Activated T-cell treated with anti-CD3 and anti-CD28 coated beads for 48 hours (primary cell): ENCODE measurements around the gene HDDC2.

Source experiments
- DNase-seq: peaks from one replicate; pipeline ENCODE4 v3.0.0-alpha.2; 2020; ENCODE audit warnings: low read depth

The HDDC2 gene

DNA sequence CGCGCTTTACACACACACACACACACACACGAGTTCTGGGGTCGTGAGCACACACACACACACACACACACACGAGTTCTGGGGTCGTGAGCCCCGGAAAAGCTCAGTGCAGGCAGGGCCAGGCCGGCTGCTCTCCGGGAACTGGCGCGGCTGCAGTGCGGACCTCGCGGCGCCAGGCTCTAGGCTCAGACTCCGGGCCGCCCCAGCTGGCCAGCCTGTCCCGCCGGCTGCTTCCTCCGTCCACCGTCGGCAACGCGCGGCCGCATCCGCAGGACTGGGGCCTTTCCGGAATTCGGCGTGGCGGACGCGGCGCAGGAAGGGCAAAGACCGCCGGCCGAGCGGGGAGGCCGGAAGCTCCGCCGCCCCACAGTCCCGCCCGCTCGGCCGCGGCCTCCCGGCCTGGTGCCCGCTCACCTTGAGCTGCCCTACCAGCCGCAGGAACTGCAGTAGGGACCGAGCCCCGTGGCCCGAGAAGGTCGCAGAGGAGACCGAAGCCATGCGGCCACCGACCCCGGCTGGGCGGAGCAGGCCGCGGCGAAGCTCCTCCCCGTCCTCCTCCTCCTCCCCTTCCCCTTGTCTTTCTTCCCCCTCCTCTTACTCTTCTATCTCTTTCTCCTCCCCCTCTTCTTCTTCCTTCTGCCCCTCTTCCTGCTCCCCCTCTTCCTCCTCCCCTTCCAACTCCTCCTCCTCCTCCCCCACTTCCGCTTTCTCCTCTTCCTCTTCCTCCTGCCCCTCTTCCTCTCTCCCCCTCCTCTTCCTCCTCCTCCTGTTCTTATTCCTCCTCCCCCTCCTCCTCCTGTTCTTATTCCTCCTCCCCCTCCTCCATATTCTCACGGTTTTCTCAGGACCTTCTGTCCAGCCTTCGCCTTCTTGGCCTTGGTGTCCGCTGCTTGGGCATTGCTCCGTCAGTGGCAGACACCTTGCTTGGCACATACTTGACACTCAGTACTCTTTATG is at the start of gene HDDC2:
Gene HDDC2, minus strand, starts transcription at position 533 of the 957 bp plus-strand sequence. Its CDS starts 35 bp downstream, at position 498.
- peak; percentile 50 for DNase-seq

DNA sequence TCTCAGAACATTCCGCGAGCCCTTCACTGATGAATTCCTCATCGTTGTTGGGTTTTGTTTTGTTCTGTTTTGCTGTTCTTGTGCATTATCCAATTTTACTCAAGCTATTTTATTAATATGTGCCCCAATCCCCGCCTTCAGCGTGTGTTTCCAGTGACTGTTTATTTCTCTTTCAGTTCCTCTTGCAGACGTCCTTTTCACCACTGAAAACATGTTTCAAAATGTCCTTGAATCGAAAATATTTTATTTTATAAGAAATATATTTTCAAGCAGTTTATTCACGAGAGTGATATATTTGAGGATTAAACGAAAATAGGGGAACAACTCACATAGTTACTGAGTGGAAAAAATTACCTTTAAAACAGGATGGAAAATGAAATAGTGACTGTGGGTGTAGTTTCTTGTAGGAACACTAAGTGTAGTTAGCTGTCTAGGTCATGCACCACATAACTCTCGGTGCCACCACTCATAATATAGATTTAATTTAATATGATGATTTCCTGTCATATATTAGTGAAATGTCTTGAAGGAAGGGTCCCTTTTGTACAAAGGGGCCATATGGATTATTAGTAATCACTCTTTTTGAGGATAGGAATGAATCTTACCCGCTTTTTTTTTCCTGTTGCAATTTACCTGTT is 45.3 kb upstream of the HDDC2 start:
- no peak for DNase-seq

- DNase-seq, result no peak
These were observed 44.6 kb upstream of the HDDC2 start for GRCh38 chr6:125346201-125346925.

DNA sequence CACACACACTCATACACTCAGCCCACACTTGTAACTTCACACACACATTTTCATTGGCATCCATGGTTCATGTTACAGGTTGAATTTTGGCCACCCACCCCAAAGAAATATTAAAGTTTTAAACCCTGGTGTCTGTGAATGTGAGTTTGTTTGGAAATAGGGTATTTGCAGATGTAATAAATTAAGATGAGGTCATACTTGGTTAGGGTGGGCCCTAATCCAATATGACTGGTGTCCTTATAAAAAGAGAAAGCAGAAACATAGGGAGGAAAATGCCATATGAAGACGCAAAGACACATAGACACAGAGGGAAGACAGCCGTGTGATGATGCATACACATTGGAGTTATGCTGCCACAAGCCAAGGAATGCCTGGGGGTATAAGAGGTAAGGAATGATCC is 39.7 kb upstream of the HDDC2 start:
- DNase-seq, result no peak

- no peak for DNase-seq
These were observed 39.2 kb upstream of the HDDC2 start for GRCh38 chr6:125340991-125341390.

DNA sequence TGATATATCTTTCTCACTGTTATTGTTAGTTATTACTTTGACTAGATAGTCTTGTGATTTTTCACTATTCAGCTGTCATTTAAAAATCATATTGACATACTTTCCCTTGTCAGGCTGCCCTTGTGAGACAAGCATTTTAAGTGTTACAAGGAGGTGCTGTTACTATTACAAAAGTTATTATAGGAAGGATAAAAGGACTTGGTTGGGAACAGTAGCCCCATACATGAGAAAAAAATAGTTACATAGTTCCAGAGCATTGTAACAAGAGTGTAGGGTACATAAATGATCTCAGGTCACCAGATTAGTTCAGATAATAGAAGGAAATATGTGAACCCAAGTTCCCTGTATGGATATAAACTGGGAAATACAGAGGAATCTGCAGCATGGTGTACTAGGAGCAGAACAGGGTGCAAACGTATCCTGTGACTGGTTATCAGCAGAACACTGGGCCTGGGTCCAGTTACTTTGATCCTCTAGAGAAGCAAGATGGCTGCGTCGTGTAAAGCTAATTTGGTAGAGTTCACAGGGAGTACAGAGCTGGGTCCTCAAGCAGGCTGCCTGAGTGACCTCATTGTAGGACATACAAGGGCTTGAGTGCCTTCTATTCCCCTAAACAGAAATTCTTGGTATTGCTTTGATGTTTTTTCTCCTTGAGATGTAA is 38.5 kb upstream of the HDDC2 start:
- no peak for DNase-seq

GRCh38 chr6:125339653-125340052 is 37.9 kb upstream of the HDDC2 start:
- no peak for DNase-seq

- no peak for DNase-seq
These were observed 36.6 kb upstream of the HDDC2 start for GRCh38 chr6:125338381-125338780.

DNA sequence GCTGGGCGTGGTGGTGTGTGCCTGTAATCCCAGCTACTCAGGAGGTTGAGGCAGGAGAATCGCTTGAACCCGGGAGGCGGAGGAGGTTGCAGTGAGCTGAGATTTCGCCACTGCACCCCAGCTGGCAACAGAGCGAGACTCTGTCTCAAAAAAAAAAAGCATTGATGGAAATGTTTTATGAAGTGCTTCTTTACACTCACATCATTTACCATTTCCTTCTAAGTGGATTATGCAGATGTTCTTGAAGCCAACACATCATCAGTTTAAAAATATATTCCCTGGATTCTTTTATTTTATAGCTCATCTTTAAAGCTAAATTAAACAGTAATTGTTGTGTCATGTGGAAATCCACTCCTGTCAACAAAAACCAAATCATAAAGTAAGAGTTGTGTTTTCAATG is 35.9 kb upstream of the HDDC2 start:
- no peak for DNase-seq

DNA sequence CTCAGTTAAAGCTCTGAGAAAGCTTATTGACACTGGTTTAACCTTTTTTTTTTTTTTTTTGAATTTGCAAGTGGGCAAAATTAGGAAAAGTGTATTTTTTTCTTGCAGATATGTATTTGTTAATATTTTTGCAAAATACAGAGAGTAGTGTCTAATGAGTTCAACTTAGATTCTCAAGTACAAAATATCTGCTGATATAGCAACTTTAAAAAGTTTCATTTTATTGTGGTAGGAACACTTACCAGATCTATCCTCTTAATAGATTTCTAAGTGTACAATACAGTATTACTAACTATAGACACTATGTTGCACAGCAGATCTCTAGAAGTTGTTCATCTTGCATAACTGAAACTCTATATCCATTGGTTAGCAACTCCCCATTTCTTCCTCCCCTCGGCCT is 30.9 kb upstream of the HDDC2 start:
- no peak for DNase-seq

GRCh38 chr6:125325586-125325985 is 23.8 kb upstream of the HDDC2 start:
- no peak for DNase-seq

- DNase-seq, result no peak
These were observed 21.6 kb upstream of the HDDC2 start for GRCh38 chr6:125323376-125323775.

DNA sequence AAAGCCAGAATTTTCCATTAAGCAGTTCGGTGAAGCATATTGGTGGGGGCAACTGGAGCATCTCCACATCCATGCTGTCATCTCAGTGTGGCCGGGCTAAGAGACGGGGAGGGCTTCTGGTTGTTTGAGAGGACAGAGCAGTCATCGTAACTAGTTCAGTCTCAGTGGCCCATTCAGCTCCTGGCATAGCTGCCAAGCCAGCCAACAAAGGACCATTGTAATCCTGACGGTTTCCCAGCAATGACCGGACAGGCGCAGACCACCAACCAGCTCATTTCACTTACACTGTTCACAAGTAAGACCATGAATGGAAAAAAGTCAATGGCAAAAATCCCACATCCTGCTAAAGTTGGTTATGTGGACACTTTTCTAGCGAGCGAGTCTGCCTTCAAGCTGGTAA is 14.9 kb upstream of the HDDC2 start:
- no peak for DNase-seq

- DNase-seq, result no peak
These were observed 13.8 kb upstream of the HDDC2 start for GRCh38 chr6:125315548-125315947.

- DNase-seq, result peak; percentile 23
These were observed 12.3 kb upstream of the HDDC2 start for GRCh38 chr6:125314009-125314581.

- DNase-seq, result no peak
These were observed 11.2 kb upstream of the HDDC2 start for GRCh38 chr6:125312950-125313349.

DNA sequence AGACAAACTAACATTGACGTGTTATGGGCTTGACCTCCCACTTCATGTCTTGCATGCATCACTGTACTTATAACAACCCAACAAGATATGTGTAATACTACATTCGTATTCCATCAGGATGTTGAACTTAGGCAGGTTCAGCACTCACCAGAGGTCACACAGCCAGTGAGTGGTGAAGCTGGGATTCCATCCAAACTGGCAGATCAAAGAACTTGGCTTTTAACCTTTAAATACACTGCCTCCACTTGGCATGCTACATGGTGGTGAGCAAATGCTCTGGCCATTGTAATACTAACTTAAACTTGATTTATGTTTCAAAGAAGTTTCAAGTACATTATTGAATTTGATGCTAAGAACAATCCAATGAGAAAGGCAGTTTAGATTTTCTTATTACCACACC is 10.7 kb upstream of the HDDC2 start:
- no peak for DNase-seq

GRCh38 chr6:125310994-125311649 is 9.4 kb upstream of the HDDC2 start:
- no peak for DNase-seq

DNA sequence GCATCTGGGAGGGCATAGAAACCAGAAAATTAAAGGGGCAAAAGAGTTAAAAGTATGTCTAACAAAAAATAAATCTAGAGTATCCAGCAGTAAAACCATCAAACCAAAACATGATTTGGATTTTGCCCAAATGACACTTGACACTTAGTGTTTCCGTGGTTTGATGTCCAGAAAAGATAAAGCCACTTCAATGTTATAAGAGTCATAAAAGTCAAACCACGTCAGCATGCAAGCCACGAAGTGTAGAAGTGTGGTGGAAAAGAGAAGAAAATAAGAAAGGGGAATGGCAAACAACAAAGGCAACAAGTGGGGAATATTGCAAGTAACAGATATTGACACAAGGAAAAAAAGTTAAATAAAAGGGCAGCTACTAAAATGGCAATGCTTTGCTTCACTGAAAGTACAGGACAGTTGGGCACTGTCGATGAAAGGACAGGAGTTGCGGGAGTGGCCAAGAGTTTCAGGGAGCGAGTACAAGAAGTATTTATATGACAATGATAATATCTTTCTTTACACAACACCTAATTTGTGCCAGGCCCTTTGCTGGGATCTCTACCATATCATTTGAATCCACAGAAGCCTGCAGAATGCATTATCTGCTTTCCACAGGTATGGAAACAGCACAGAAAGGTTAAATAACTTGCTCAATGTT is 6.3 kb upstream of the HDDC2 start:
- no peak for DNase-seq

DNA sequence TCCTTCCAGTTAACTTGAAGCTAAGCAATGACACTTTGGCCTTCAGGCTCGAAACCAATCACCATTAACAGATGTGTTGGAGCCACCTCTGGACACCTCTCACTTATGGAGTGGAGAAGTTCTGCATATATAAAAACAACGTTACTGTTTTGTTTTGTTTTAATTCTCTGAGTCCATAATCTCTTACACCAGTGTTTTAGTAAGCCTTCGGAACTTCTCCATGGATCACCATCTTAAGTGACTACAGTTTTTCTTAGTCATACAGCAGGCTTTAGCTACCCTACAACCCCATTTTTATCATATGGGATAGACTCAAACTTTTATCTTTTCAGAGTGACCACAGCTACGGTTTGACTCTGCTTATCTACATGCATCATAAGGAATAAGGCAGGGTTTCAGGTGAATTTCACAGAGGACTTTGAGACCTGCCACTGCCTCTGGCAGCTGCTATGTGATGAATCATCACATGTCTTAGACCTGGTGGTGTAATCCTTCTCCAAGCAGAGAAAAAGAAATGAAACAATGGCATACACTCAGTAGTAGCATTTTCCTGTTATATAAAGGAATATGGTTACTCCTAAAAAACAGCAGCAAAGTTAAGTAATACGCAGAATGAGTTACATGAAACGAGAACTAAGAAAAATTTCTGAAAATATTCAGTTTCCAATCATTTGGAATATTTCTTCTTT is 5.5 kb upstream of the HDDC2 start:
- DNase-seq, result no peak
